ENCODE measurements around the gene HSPD1. TPM values are rescaled to one million over a fixed set of nuclear protein-coding genes. Genes with fewer than 3 reads are reported as not detected.

HSPD1 gene
- total and polyA plus RNA-seq, 4 donors = 185 to 490 (median 287) TPM

- H3K27ac ChIP-seq (ENCODE audit: low read depth in 1 of 2, low read length in 2 of 2) = no peak overlapping the region
Measured at GRCh38 chr2:197480165-197481036, 19.2 kb downstream of the HSPD1 start.

DNA sequence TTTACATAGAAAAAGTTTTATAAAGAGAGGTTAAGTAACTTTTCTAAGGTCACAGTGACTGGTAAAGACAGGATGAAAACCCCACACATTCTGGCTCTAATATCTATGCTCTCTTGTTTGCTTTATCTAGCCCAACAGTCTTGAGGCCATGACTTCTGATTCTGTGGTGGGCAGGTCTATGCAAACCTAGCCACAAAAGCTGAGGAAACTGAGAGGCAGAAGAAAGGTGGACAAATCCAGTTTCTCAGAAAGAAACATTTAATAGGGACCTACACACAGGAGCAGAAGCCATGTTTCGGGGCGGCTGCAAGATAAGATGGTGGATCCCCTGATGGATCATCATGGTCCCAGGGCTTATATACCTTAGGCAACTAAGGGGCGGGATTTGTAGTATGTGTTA is 21.8 kb downstream of the HSPD1 start:
- over 99% methylated on average over 3 of the region's 3 CpGs for WGBS
- Histone ChIP-seq H3K27me3 (ENCODE audit: control insufficient read depth in 4 of 4, insufficient read depth in 4 of 4, low read length in 3 of 4) (no peaks in the 10 kb centered on the region), H3K9me3 (ENCODE audit: control insufficient read depth in 4 of 4, low read length in 3 of 4) (no peaks in the 10 kb centered on the region), H3K4me1 (ENCODE audit: control insufficient read depth in 4 of 4, insufficient read depth in 4 of 4, low read length in 3 of 4) (peaks cover 0 to 2% (median 0%) of the 10 kb centered on the region in 4 donors), H3K27ac (ENCODE audit: low read depth in 1 of 2, low read length in 2 of 2) (no peak overlapping the region), H3K36me3 (ENCODE audit: control insufficient read depth in 4 of 4, insufficient read depth in 3 of 4, low read depth in 1 of 4, low read length in 3 of 4) (peaks cover 5 to 43% (median 34%) of the 10 kb centered on the region in 4 donors), H3K9ac (ENCODE audit: low read depth in 1 of 2, low read length in 2 of 2) (no peak overlapping the region), H3K4me3 (ENCODE audit: low read depth in 1 of 3, low read length in 3 of 3) (no peak overlapping the region)
- DNase-seq (ENCODE audit: low spot score) = no peak
- TF ChIP-seq CTCF (IDR thresholded peaks at IDR 0.05; ENCODE audit: low read depth, low read length, missing input control) = no peak
- no peak for TF ChIP-seq RAD21 (IDR thresholded peaks at IDR 0.05)
- TF ChIP-seq MAX (IDR thresholded peaks at IDR 0.05) = no peak
- no peak for TF ChIP-seq YY1 (IDR thresholded peaks at IDR 0.05)
- TF ChIP-seq NR2F2 (IDR thresholded peaks at IDR 0.05) = no peak
- TF ChIP-seq ATF3 (IDR thresholded peaks at IDR 0.05) = no peak
- TF ChIP-seq TAF1 (conservative IDR thresholded peaks at IDR 0.05) = no peak
- TF ChIP-seq HNF4A (conservative IDR thresholded peaks at IDR 0.05) = no peak
- no peak for TF ChIP-seq GABPA (IDR thresholded peaks at IDR 0.05 in 1 of 2, conservative IDR thresholded peaks at IDR 0.05 in 1 of 2)
- no peak for TF ChIP-seq RXRA (IDR thresholded peaks at IDR 0.05)
- TF ChIP-seq SP1 (IDR thresholded peaks at IDR 0.05) = no peak
- TF ChIP-seq FOXA2 (IDR thresholded peaks at IDR 0.05) = no peak

More at GRCh38 chr2:197480165-197481036, 19.2 kb downstream of the HSPD1 start:
- DNase-seq (ENCODE audit: low spot score) = no peak
- Histone ChIP-seq H3K27me3 (ENCODE audit: control insufficient read depth in 4 of 4, insufficient read depth in 4 of 4, low read length in 3 of 4) (no peaks in the 10 kb centered on the region), H3K36me3 (ENCODE audit: control insufficient read depth in 4 of 4, insufficient read depth in 3 of 4, low read depth in 1 of 4, low read length in 3 of 4) (peaks cover 0 to 27% (median 23%) of the 10 kb centered on the region in 4 donors), H3K9me3 (ENCODE audit: control insufficient read depth in 4 of 4, low read length in 3 of 4) (peaks cover 0 to 3% (median 2%) of the 10 kb centered on the region in 4 donors), H3K9ac (ENCODE audit: low read depth in 1 of 2, low read length in 2 of 2) (no peak overlapping the region), H3K4me1 (ENCODE audit: control insufficient read depth in 4 of 4, insufficient read depth in 4 of 4, low read length in 3 of 4) (peaks cover 0 to 2% (median 0%) of the 10 kb centered on the region in 4 donors), H3K4me3 (ENCODE audit: low read depth in 1 of 3, low read length in 3 of 3) (no peak overlapping the region)
- TF ChIP-seq TAF1 (conservative IDR thresholded peaks at IDR 0.05) = no peak
- no peak for TF ChIP-seq ZBTB33 (IDR thresholded peaks at IDR 0.05)
- no peak for TF ChIP-seq NR2F2 (IDR thresholded peaks at IDR 0.05)
- TF ChIP-seq YY1 (IDR thresholded peaks at IDR 0.05) = no peak
- no peak for TF ChIP-seq CTCF (IDR thresholded peaks at IDR 0.05; ENCODE audit: low read depth, low read length, missing input control)
- no peak for TF ChIP-seq HNF4A (conservative IDR thresholded peaks at IDR 0.05)
- no peak for TF ChIP-seq SP1 (IDR thresholded peaks at IDR 0.05)
- no peak for TF ChIP-seq ATF3 (IDR thresholded peaks at IDR 0.05)
- TF ChIP-seq RXRA (IDR thresholded peaks at IDR 0.05) = no peak
- TF ChIP-seq EGR1 (IDR thresholded peaks at IDR 0.05; ENCODE audit: low read depth in 2 of 2) = no peak
- TF ChIP-seq FOXA1 (IDR thresholded peaks at IDR 0.05) = no peak
- TF ChIP-seq HNF4G (IDR thresholded peaks at IDR 0.05) = no peak
- WGBS = 96% methylated on average over 9 of the region's 9 CpGs
